ENCODE data around the gene SMCO2. TPM values are rescaled to one million over a fixed set of nuclear protein-coding genes. Genes with fewer than 3 reads are reported as not detected.
"Not testable (repeated sequence)": the region's sequence is repeated elsewhere in the genome, so short reads cannot be mapped to it uniquely, and the experiment has no call there.

Gene SMCO2
- total and polyA plus RNA-seq, 2 donors: 0.10 TPM; not detected in 1

- H3K27ac ChIP-seq (ENCODE audit: low read depth): no peak overlapping the region
- H3K4me3 ChIP-seq (ENCODE audit: low read depth, low read length): no peak overlapping the region
- H3K36me3 ChIP-seq (ENCODE audit: insufficient read depth): no peaks in the 10 kb centered on the region
- DNase-seq (ENCODE audit: extremely low spot score): no peak
- peaks cover 3% of the 10 kb centered on the region for H3K4me1 ChIP-seq (ENCODE audit: insufficient read depth)
- 90% methylated on average over 6 of the region's 6 CpGs for WGBS
Observed at GRCh38 chr12:27534060-27534764, 87.7 kb downstream of the SMCO2 start.

GRCh38 chr12:27534765-27535161 lies 88.2 kb downstream of the SMCO2 start:
- Histone ChIP-seq H3K36me3 (ENCODE audit: insufficient read depth) (no peaks in the 10 kb centered on the region), H3K4me3 (ENCODE audit: low read depth, low read length) (no peak overlapping the region), H3K27ac (ENCODE audit: low read depth) (no peak overlapping the region), H3K4me1 (ENCODE audit: insufficient read depth) (peaks cover 3% of the 10 kb centered on the region)
- DNase-seq (ENCODE audit: extremely low spot score): no peak
- WGBS: 95% methylated on average over 1 of the region's 1 CpG

- WGBS: 98% methylated on average over 6 of the region's 6 CpGs
- no peak overlapping the region for H3K4me3 ChIP-seq (ENCODE audit: low read depth, low read length)
- H3K27ac ChIP-seq (ENCODE audit: low read depth): no peak overlapping the region
- peaks cover 3% of the 10 kb centered on the region for H3K4me1 ChIP-seq (ENCODE audit: insufficient read depth)
- H3K36me3 ChIP-seq (ENCODE audit: insufficient read depth): no peaks in the 10 kb centered on the region
- no peak for DNase-seq (ENCODE audit: extremely low spot score)
Observed at GRCh38 chr12:27535318-27535717, 88.8 kb downstream of the SMCO2 start.

GRCh38 chr12:27537855-27538675 lies 91.5 kb downstream of the SMCO2 start:
- Histone ChIP-seq H3K4me3 (ENCODE audit: low read depth, low read length) (no peak overlapping the region), H3K36me3 (ENCODE audit: insufficient read depth) (no peaks in the 10 kb centered on the region), H3K27ac (ENCODE audit: low read depth) (no peak overlapping the region), H3K4me1 (ENCODE audit: insufficient read depth) (peaks cover 1% of the 10 kb centered on the region)
- WGBS: 69% methylated on average over 8 of the region's 8 CpGs
- DNase-seq (ENCODE audit: extremely low spot score): no peak

GRCh38 chr12:27539191-27539631 lies 92.7 kb downstream of the SMCO2 start:
- Histone ChIP-seq H3K4me1 (ENCODE audit: insufficient read depth) (peaks cover 1% of the 10 kb centered on the region), H3K27ac (ENCODE audit: low read depth) (peak overlapping the region; percentile 47), H3K4me3 (ENCODE audit: low read depth, low read length) (no peak overlapping the region), H3K36me3 (ENCODE audit: insufficient read depth) (no peaks in the 10 kb centered on the region)
- DNase-seq (ENCODE audit: extremely low spot score): no peak
- WGBS: 18% methylated on average over 4 of the region's 4 CpGs

GRCh38 chr12:27541031-27541719 lies 94.6 kb downstream of the SMCO2 start:
- WGBS: 91% methylated on average over 8 of the region's 8 CpGs
- Histone ChIP-seq H3K27ac (ENCODE audit: low read depth) (no peak overlapping the region), H3K4me1 (ENCODE audit: insufficient read depth) (peaks cover 4% of the 10 kb centered on the region), H3K4me3 (ENCODE audit: low read depth, low read length) (no peak overlapping the region), H3K36me3 (ENCODE audit: insufficient read depth) (no peaks in the 10 kb centered on the region)
- DNase-seq (ENCODE audit: extremely low spot score): no peak

GRCh38 chr12:27542628-27543027 lies 96.1 kb downstream of the SMCO2 start:
- H3K4me1 ChIP-seq (ENCODE audit: insufficient read depth): peaks cover 3% of the 10 kb centered on the region
- WGBS: 24% methylated on average over 5 of the region's 5 CpGs
- H3K4me3 ChIP-seq (ENCODE audit: low read depth, low read length): no peak overlapping the region
- no peaks in the 10 kb centered on the region for H3K36me3 ChIP-seq (ENCODE audit: insufficient read depth)
- no peak for DNase-seq (ENCODE audit: extremely low spot score)
- no peak overlapping the region for H3K27ac ChIP-seq (ENCODE audit: low read depth)

GRCh38 chr12:27544858-27545257 lies 98.3 kb downstream of the SMCO2 start:
- not testable (repeated sequence) for H3K4me1 ChIP-seq (ENCODE audit: insufficient read depth); DNase-seq (ENCODE audit: extremely low spot score); H3K36me3 ChIP-seq (ENCODE audit: insufficient read depth); H3K4me3 ChIP-seq (ENCODE audit: low read depth, low read length); H3K27ac ChIP-seq (ENCODE audit: low read depth)
- 90% methylated on average over 1 of the region's 1 CpG for WGBS

- Histone ChIP-seq H3K4me1 (ENCODE audit: insufficient read depth) (peaks cover 8% of the 10 kb centered on the region), H3K4me3 (ENCODE audit: low read depth, low read length) (no peak overlapping the region), H3K27ac (ENCODE audit: low read depth) (no peak overlapping the region)
Observed at GRCh38 chr12:27545665-27546064, 99.1 kb downstream of the SMCO2 start.

GRCh38 chr12:27547592-27547991 lies 101.1 kb downstream of the SMCO2 start:
- Histone ChIP-seq H3K27ac (ENCODE audit: low read depth) (no peak overlapping the region), H3K4me1 (ENCODE audit: insufficient read depth) (peaks cover 10% of the 10 kb centered on the region)

More at GRCh38 chr12:27545665-27546064, 99.1 kb downstream of the SMCO2 start:
- WGBS: 74% methylated on average over 9 of the region's 9 CpGs
- H3K36me3 ChIP-seq (ENCODE audit: insufficient read depth): no peaks in the 10 kb centered on the region
- no peak for DNase-seq (ENCODE audit: extremely low spot score)

GRCh38 chr12:27548301-27549199 lies 102.0 kb downstream of the SMCO2 start:
- 95% methylated on average over 8 of the region's 8 CpGs for WGBS
- Histone ChIP-seq H3K4me3 (ENCODE audit: low read depth, low read length) (no peak overlapping the region), H3K4me1 (ENCODE audit: insufficient read depth) (peaks cover 16% of the 10 kb centered on the region)

More at GRCh38 chr12:27547592-27547991, 101.1 kb downstream of the SMCO2 start:
- Histone ChIP-seq H3K4me3 (ENCODE audit: low read depth, low read length) (no peak overlapping the region), H3K36me3 (ENCODE audit: insufficient read depth) (no peaks in the 10 kb centered on the region)
- DNase-seq (ENCODE audit: extremely low spot score): no peak
- WGBS: 88% methylated on average over 5 of the region's 5 CpGs

GRCh38 chr12:27549236-27549800 lies 102.8 kb downstream of the SMCO2 start:
- Histone ChIP-seq H3K36me3 (ENCODE audit: insufficient read depth) (no peaks in the 10 kb centered on the region), H3K4me3 (ENCODE audit: low read depth, low read length) (no peak overlapping the region), H3K4me1 (ENCODE audit: insufficient read depth) (peaks cover 16% of the 10 kb centered on the region), H3K27ac (ENCODE audit: low read depth) (peak overlapping the region; percentile 89)
- no peak for DNase-seq (ENCODE audit: extremely low spot score)
- 40% methylated on average over 8 of the region's 8 CpGs for WGBS

More at GRCh38 chr12:27548301-27549199, 102.0 kb downstream of the SMCO2 start:
- Histone ChIP-seq H3K27ac (ENCODE audit: low read depth) (no peak overlapping the region), H3K36me3 (ENCODE audit: insufficient read depth) (no peaks in the 10 kb centered on the region)
- no peak for DNase-seq (ENCODE audit: extremely low spot score)
